ENCODE measurements around the gene PAPPA2.

Gene PAPPA2

DNA sequence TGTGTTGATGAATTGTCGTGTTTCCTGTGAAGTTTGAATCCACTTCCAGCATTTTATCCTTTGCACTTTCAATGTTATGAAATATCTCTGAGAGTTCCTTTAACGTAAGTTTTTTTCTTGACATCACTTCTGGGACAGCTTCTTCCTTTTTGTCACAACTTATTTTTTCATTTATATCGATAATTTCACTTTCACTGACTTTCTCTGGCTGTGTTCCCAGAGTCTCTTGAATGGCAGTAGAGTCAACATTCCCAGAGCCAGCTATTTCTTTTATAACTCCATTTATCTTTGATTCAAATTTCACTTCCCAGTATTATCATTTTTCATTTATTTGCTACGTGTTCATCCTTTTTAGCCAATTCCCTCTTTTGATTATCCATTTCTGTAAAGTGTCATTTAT, 256.5 kb downstream of the PAPPA2 start:
- H3K27ac ChIP-seq: no peak overlapping the region
- TF ChIP-seq ZFX (IDR thresholded peaks at IDR 0.05): no peak
- TF ChIP-seq, protein P1, sequence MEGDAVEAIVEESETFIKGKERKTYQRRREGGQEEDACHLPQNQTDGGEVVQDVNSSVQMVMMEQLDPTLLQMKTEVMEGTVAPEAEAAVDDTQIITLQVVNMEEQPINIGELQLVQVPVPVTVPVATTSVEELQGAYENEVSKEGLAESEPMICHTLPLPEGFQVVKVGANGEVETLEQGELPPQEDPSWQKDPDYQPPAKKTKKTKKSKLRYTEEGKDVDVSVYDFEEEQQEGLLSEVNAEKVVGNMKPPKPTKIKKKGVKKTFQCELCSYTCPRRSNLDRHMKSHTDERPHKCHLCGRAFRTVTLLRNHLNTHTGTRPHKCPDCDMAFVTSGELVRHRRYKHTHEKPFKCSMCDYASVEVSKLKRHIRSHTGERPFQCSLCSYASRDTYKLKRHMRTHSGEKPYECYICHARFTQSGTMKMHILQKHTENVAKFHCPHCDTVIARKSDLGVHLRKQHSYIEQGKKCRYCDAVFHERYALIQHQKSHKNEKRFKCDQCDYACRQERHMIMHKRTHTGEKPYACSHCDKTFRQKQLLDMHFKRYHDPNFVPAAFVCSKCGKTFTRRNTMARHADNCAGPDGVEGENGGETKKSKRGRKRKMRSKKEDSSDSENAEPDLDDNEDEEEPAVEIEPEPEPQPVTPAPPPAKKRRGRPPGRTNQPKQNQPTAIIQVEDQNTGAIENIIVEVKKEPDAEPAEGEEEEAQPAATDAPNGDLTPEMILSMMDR (conservative IDR thresholded peaks at IDR 0.05): no peak

GRCh38 chr1:176720838-176721237, 257.9 kb downstream of the PAPPA2 start:
- TF ChIP-seq, protein P1 (conservative IDR thresholded peaks at IDR 0.05): no peak
- no peak for TF ChIP-seq ZFX (IDR thresholded peaks at IDR 0.05)
- no peak overlapping the region for H3K27ac ChIP-seq

DNA sequence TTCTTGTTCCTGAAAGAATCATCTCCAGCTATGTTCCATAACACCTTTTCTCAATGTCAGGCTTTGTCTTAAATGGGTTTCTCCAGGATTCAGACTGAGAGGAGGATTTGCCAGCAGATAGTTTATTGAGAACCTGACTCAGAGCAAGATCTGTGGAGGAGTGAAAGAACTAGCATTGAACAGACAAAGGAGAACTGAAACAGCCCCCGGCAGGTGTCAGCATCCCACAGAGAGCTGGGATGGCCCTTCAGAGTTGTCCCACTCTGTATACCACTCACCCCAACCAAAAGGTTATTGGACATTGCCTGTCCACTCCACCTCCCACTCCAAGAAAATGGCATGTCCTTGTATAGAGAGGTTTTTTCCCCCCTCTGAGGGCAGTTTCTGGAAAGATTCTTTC, 270.7 kb downstream of the PAPPA2 start:
- H3K27ac ChIP-seq: no peak overlapping the region
- TF ChIP-seq ZFX (IDR thresholded peaks at IDR 0.05): no peak
- TF ChIP-seq, protein P1 (conservative IDR thresholded peaks at IDR 0.05): no peak

DNA sequence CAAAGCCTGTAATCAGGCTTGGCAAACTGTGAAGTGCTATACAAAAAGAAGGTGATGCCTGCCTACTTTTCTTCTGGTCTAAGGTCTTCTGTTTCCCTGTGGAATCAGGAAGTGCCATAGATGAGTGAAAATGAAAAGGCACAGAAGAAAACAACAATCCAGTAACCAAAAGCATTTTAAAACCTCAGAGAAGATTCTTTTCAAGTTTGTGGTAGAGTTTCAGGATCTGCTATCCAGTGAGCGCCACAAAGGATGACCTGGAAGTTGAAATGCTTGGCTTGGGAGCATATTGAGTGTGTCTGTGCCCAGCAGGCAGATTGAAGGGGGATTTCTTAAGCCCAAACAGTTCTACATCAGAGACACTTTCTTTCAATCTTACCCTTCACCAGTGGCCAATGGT, 272.2 kb downstream of the PAPPA2 start:
- TF ChIP-seq ZFX (IDR thresholded peaks at IDR 0.05): no peak
- TF ChIP-seq, protein P1 (conservative IDR thresholded peaks at IDR 0.05): no peak
- no peak overlapping the region for H3K27ac ChIP-seq

- TF ChIP-seq, protein P1 (conservative IDR thresholded peaks at IDR 0.05): no peak
- TF ChIP-seq ZFX (IDR thresholded peaks at IDR 0.05): no peak
- no peak overlapping the region for H3K27ac ChIP-seq
These were observed 273.0 kb downstream of the PAPPA2 start for GRCh38 chr1:176736015-176736414.

GRCh38 chr1:176741181-176741580, 278.2 kb downstream of the PAPPA2 start:
- H3K27ac ChIP-seq: no peak overlapping the region
- TF ChIP-seq, protein P1 (conservative IDR thresholded peaks at IDR 0.05): no peak

DNA sequence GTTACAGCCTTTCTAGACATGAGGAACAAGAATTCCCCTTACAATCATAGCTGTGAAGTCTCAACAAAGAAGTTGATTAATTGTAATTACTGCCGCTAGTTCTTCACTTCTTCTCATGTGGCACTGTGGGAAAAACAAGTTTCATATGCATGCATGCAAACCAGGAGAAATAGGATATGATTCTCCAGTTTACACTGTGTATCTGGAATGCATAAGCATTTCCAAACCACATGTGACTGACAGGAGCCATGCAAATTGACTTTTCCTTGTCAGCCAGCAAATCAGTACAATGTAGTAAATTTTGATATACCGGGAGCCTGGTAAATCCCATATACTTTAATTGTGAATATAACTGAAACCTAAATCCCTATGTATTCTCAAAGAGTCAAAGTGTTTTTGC, 279.3 kb downstream of the PAPPA2 start:
- no peak overlapping the region for H3K27ac ChIP-seq
- TF ChIP-seq ZFX (IDR thresholded peaks at IDR 0.05): no peak
- TF ChIP-seq, protein P1 (conservative IDR thresholded peaks at IDR 0.05): no peak
